GM10847 (cell line): Measurements from ENCODE around the gene DENND4A.

ENCODE experiments used
- POLR2A ChIP-seq: IDR thresholded peaks from 2 replicates; pipeline ENCODE4 v1.6.1; 2011; ENCODE audit not compliant: insufficient read length; ENCODE audit errors: extremely low read depth

The DENND4A gene

DNA sequence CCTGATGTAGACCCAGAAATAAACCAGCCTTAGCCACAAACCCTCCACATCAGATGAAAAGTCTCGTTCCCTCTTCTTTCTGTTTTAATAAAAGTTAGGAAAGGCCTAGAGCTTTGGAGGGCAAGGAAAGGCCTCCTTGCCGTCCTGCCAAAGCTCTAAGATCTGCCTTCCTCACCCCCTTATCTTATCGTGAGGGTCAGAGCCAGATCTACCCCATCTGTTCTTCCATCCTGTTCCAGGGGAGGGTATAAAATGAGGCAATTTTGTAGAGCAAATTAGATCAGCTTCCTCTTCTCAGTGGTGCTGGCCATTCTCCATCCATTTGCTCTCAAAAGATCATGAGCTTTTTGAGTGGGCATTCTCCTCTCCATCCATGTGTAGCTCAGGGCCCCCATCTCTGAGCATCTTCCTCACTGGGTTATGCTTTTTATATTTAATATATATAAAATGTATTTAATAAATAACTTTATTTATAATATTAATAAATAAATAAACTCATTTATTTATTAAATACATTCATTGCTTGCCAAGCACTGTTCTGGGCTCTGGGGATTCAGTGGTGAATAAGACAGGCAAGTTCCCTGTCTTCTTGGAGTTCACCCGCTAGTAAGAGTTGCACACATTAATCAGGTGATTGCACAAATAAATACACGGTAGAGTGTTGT is 172.3 kb downstream of the DENND4A start:
- TF ChIP-seq POLR2A: no peak

GRCh38 chr15:65618560-65619109 is 173.5 kb downstream of the DENND4A start:
- TF ChIP-seq POLR2A: no peak

GRCh38 chr15:65612949-65613744 is 178.9 kb downstream of the DENND4A start:
- no peak for TF ChIP-seq POLR2A

DNA sequence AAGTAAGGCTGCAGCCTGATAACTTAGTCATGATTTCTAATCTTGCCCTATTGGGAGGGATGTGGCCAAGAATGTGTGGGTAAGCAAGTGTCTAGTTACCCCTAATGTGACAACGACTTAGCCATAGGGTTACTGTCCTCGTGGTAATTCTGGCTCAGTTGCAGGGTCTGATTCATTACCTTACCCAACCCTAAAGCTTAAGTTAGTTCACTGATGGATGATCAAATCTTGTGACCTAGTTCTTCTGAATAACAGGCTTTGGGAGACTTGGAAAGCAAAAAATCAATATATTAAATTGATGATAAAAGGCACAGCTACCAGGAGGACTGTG is 179.5 kb downstream of the DENND4A start:
- TF ChIP-seq POLR2A: no peak

GRCh38 chr15:65611888-65612615 is 180.0 kb downstream of the DENND4A start:
- no peak for TF ChIP-seq POLR2A

DNA sequence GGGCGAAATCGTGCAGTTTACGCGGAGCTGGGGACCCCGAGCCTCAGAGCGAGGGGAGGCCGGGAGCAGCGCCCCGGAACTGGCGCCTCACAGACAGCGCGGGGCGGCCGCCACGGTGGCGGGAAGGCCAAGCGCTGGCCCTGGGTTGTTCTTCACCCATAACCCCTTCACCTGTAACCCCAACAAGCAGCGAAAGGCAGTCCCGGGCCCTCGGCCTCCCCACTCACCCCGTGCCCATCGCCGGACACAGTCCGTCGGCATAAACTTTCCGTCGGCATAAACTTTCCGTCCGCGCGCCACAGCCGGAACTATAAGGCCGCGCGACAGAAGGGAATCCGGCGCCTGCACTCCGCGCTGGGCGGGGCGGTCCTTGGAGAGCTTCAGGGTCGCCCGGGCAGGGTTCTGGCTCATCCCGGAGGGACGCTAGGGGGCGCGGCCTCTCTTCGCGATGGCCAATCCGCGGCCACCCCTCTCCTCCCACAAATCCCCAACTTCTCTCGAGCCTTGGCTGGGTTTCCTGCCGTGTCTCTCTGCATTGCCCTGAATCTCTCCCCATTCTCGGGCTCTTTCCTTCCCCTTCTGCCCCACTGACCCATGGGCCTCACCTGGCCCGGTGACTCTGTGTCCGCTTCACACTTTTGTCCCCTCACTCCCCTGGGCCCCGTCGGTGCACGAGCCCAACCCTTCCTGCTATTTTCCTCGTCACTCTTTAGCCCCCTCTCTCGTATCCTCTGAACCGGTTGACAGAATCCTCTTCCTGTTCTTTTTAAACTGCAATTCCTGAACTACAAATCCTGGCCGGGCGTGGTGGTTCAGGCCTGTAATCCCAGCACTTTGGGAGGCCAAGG is 181.0 kb downstream of the DENND4A start, which contains the start of gene INTS14:
INTS14 (minus strand) TSS at position 261 of the 848 bp plus-strand sequence. CDS start 3,751 bp downstream, outside the sequence.
- TF ChIP-seq POLR2A: peak; percentile 87
